Thoracic aorta (tissue), 2 donors: ENCODE data around the gene TRIM46. TPM values are rescaled to one million over a fixed set of nuclear protein-coding genes. Genes with fewer than 3 reads are reported as not detected.

Source experiments
- ATAC-seq: fragments of 150-250 bp; one replicate; pipeline ENCODE4 v1.8.0; 2017; ENCODE audit warnings: low read depth; ENCODE audit not compliant: insufficient number of reproducible peaks, low FRiP score
- DNase-seq: peaks from one replicate; pipeline ENCODE4 v3.0.0-alpha.2; 2020; ENCODE audit warnings: low spot score
- H3K27ac ChIP-seq, 2 donors: fragments of 200-600 bp; sonication (generic); 1 replicate in 1 of 2; 2 replicates in 1 of 2; pipeline ENCODE4 v1.5.1; 2016; ENCODE audit warnings: mild to moderate bottlenecking in 2 of 2, moderate library complexity in 2 of 2
- H3K27me3 ChIP-seq: fragments of 200-600 bp; sonication (generic); replicated peaks from 2 replicates; pipeline ENCODE4 v1.6.0; 2016; ENCODE audit warnings: mild to moderate bottlenecking; ENCODE audit not compliant: insufficient read depth
- H3K36me3 ChIP-seq: fragments of 200-600 bp; sonication (generic); one replicate; pipeline ENCODE4 v1.5.1; 2016
- H3K4me1 ChIP-seq, 2 donors: fragments of 200-600 bp; sonication (generic); 1 replicate in 1 of 2; 2 replicates in 1 of 2; pipeline versions ENCODE4 v1.5.1 to v1.6.0; 2016; ENCODE audit warnings: low read depth in 2 of 2, mild to moderate bottlenecking in 1 of 2; ENCODE audit not compliant: control insufficient read depth in 1 of 2
- H3K4me3 ChIP-seq: fragments of 200-600 bp; sonication (generic); 2 replicates; pipeline ENCODE4 v1.5.1; 2016; ENCODE audit warnings: mild to moderate bottlenecking
- H3K9me3 ChIP-seq: fragments of 200-600 bp; sonication (generic); 2 replicates; pipeline ENCODE4 v1.5.1; 2016
- total RNA-seq, 2 donors: library from RNA; depleted of rRNA; stranded (reverse); fragments of >200 nt; gene quantifications; one replicate each; pipeline versions ENCODE4 v1.1.0 to v1.2.3, GENCODE V29; 2016
- TF ChIP-seq, protein P1 (sequence below): fragments of 200-600 bp; sonication (generic); IDR thresholded peaks from one replicate; pipeline ENCODE4 v1.5.1; 2019; ENCODE audit warnings: antibody characterized with exemption

Gene TRIM46
- total RNA-seq, 2 donors from 2014 or later: 2.7 to 5.8 TPM

- Histone ChIP-seq H3K27me3 (no peaks in the 10 kb centered on the region), H3K4me1 (peaks cover 7 to 14% of the 10 kb centered on the region in 2 donors), H3K4me3 (no peak overlapping the region), H3K9me3 (no peaks in the 10 kb centered on the region), H3K27ac (no peak overlapping the region), H3K36me3 (peaks cover 5% of the 10 kb centered on the region)
- no peak for DNase-seq
- TF ChIP-seq, protein P1, sequence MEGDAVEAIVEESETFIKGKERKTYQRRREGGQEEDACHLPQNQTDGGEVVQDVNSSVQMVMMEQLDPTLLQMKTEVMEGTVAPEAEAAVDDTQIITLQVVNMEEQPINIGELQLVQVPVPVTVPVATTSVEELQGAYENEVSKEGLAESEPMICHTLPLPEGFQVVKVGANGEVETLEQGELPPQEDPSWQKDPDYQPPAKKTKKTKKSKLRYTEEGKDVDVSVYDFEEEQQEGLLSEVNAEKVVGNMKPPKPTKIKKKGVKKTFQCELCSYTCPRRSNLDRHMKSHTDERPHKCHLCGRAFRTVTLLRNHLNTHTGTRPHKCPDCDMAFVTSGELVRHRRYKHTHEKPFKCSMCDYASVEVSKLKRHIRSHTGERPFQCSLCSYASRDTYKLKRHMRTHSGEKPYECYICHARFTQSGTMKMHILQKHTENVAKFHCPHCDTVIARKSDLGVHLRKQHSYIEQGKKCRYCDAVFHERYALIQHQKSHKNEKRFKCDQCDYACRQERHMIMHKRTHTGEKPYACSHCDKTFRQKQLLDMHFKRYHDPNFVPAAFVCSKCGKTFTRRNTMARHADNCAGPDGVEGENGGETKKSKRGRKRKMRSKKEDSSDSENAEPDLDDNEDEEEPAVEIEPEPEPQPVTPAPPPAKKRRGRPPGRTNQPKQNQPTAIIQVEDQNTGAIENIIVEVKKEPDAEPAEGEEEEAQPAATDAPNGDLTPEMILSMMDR: no peak
- ATAC-seq: no peak
These were observed 28.5 kb downstream of the TRIM46 start for GRCh38 chr1:155202198-155202597.

GRCh38 chr1:155202731-155203515, 29.3 kb downstream of the TRIM46 start:
- H3K36me3 ChIP-seq: no peaks in the 10 kb centered on the region
- peaks cover 10 to 21% of the 10 kb centered on the region in 2 donors for H3K4me1 ChIP-seq
- H3K4me3 ChIP-seq: no peak overlapping the region
- H3K27ac ChIP-seq: no peak overlapping the region
- no peaks in the 10 kb centered on the region for H3K27me3 ChIP-seq
- TF ChIP-seq, protein P1: no peak
- no peak for DNase-seq
- H3K9me3 ChIP-seq: no peaks in the 10 kb centered on the region
- no peak for ATAC-seq

GRCh38 chr1:155205035-155205434, 31.4 kb downstream of the TRIM46 start:
- Histone ChIP-seq H3K9me3 (no peaks in the 10 kb centered on the region), H3K36me3 (no peaks in the 10 kb centered on the region), H3K4me3 (no peak overlapping the region), H3K27me3 (no peaks in the 10 kb centered on the region), H3K27ac (no peak overlapping the region), H3K4me1 (peaks cover 18 to 32% of the 10 kb centered on the region in 2 donors)
- DNase-seq (no peak), ATAC-seq (no peak)
- TF ChIP-seq, protein P1: no peak

DNA sequence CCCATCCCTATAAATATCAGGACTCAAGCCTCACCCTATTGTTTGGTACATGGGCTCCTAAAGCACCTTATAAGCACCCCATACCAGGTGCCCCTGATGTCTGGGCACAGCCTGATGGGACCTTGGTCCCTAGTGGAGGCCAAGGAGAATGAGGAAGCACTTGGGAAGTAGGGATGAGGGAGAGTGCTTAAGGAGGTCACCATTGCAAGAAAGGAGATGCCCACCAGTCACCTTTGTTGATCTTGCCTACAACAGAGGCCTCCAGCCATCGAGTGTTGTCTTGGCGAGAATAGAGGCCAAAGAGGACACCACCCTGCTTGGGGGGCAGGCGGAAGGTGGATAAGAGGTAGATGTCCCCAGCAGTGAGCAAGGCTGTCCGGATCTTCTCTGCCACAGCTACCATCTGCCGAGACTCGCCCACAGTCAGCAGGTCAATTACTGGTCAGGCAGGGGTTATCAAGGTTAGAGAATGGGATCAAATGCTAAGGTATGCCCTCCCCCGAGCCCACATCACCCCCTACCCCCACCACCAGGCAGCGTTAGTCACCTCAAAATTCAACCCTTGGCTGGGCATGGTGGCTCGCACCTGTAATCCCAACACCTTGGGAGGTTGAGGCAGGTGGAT, 32.4 kb downstream of the TRIM46 start:
- no peak overlapping the region for H3K4me3 ChIP-seq
- peak overlapping the region; percentile 97 to 100 for H3K27ac ChIP-seq
- DNase-seq: no peak
- H3K27me3 ChIP-seq: no peaks in the 10 kb centered on the region
- no peaks in the 10 kb centered on the region for H3K9me3 ChIP-seq
- TF ChIP-seq, protein P1: no peak
- no peaks in the 10 kb centered on the region for H3K36me3 ChIP-seq
- peaks cover 18 to 36% of the 10 kb centered on the region in 2 donors for H3K4me1 ChIP-seq
- no peak for ATAC-seq
